Caco-2 (cell line): Measurements from ENCODE around the gene ACCSL. TPM values are rescaled to one million over a fixed set of nuclear protein-coding genes. Genes with fewer than 3 reads are reported as not detected.

Experiments
- BruUV-seq: library from RNA; stranded (reverse); fragments of 400-500 nt; replicated peaks from 2 replicates; lab custom pipeline; 2021; lab: Mats Ljungman, UMichigan
- CTCF ChIA-PET: fragments of 300-600 bp; sonication (Branson Sonifier 250); formaldehyde crosslinking; loops from one replicate; lab custom pipeline; 2022; ENCODE audit warnings: antibody characterized with exemption; lab: Charles Lee
- POLR2A ChIA-PET: fragments of 300-600 bp; sonication (Branson Sonifier 250); formaldehyde crosslinking; loops from one replicate; lab custom pipeline; 2022; ENCODE audit warnings: antibody characterized with exemption; lab: Charles Lee
- DNase-seq, 2 experiments: peaks; one replicate each; pipeline versions ENCODE4 v3.0.0 to v3.0.0-alpha.2; 2020 to 2022
- H3K27me3 ChIP-seq: replicated peaks from 2 replicates; pipeline ENCODE4 v1.6.0; 2011; ENCODE audit warnings: low read length; ENCODE audit not compliant: control insufficient read depth, insufficient read depth
- H3K36me3 ChIP-seq: 2 replicates; pipeline ENCODE4 v1.5.1; 2011; ENCODE audit warnings: low read length; ENCODE audit not compliant: control insufficient read depth, insufficient read depth
- H3K4me1 ChIP-seq: fragments of 250-450 bp; sonication (Bioruptor Pico); 2 replicates; pipeline ENCODE4 v1.5.1; 2020; ENCODE audit warnings: mild to moderate bottlenecking
- H3K4me3 ChIP-seq: 2 replicates; pipeline ENCODE4 v1.5.1; 2011; ENCODE audit warnings: low read depth, mild to moderate bottlenecking, control low read depth, low read length
- H3K9me3 ChIP-seq: fragments of 250-450 bp; sonication (Bioruptor Pico); 2 replicates; pipeline ENCODE4 v1.5.1; 2020; ENCODE audit warnings: mild to moderate bottlenecking, moderate library complexity
- H3K27ac Mint-ChIP-seq: one replicate; pipeline ENCODE4 v1.8.0; 2022; ENCODE audit warnings: mixed read lengths; ENCODE audit not compliant: unreplicated experiment
- H3K27me3 Mint-ChIP-seq: one replicate; pipeline ENCODE4 v1.8.0; 2022; ENCODE audit warnings: mixed read lengths; ENCODE audit not compliant: insufficient read depth, unreplicated experiment
- H3K36me3 Mint-ChIP-seq: one replicate; pipeline ENCODE4 v1.8.0; 2022; ENCODE audit warnings: mild to moderate bottlenecking, mixed read lengths; ENCODE audit not compliant: insufficient read depth, unreplicated experiment
- H3K4me1 Mint-ChIP-seq: one replicate; pipeline ENCODE4 v1.8.0; 2022; ENCODE audit warnings: low read depth, mixed read lengths; ENCODE audit not compliant: unreplicated experiment
- H3K4me3 Mint-ChIP-seq: one replicate; pipeline ENCODE4 v1.8.0; 2022; ENCODE audit warnings: mild to moderate bottlenecking, moderate library complexity, mixed read lengths; ENCODE audit not compliant: unreplicated experiment
- H3K9me3 Mint-ChIP-seq: one replicate; pipeline ENCODE4 v1.8.0; 2022; ENCODE audit warnings: mixed read lengths; ENCODE audit not compliant: unreplicated experiment
- intact Hi-C: fragments of 100-400 bp; cut with micrococcal nuclease; formaldehyde crosslinking; loops from one replicate; pipeline ENCODE4 v1.10.0; 2022; ENCODE audit not compliant: unreplicated experiment
- total RNA-seq: library from RNA; stranded (reverse); gene quantifications from 2 replicates; pipeline ENCODE4 v1.2.3, GENCODE V29; 2022
- TF ChIP-seq, protein P1 (sequence below), 2 experiments: fragments of 200-600 bp in 1 of 2; IDR thresholded peaks; 1 replicate in 1 of 2; 2 replicates in 1 of 2; pipeline versions ENCODE4 v1.5.1 to v1.8.0; 2011 to 2022; ENCODE audit warnings: antibody characterized with exemption in 1 of 2, control low read depth in 1 of 2, inconsistent platforms in 1 of 2, low read depth in 1 of 2, low read length in 1 of 2, mild to moderate bottlenecking in 1 of 2, moderate library complexity in 1 of 2; ENCODE audit not compliant: insufficient read depth in 1 of 2, severe bottlenecking in 1 of 2, unreplicated experiment in 1 of 2

The ACCSL gene
- total RNA-seq, 1 experiment from 2014 or later = not detected

DNA sequence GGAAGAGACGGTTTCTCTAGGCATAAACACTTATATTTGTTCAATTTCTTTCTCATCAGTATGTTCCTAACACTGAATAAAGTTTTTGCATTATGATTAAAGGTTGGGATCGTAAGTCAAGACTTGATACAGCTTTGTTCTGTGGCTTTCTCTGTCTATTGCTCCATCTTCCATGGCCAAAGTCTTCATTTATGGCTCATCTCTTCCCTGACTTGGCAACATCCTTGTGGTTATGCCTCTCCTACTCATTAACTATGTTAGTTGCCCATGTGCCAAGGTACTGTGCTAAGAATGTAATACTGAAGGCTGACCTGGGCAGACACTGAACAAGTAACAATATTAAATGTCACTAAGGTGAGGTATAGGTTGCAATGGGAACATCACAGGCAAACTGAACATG, 1.6 kb upstream of the ACCSL start:
- H3K27ac Mint-ChIP-seq = no peak overlapping the region

DNA sequence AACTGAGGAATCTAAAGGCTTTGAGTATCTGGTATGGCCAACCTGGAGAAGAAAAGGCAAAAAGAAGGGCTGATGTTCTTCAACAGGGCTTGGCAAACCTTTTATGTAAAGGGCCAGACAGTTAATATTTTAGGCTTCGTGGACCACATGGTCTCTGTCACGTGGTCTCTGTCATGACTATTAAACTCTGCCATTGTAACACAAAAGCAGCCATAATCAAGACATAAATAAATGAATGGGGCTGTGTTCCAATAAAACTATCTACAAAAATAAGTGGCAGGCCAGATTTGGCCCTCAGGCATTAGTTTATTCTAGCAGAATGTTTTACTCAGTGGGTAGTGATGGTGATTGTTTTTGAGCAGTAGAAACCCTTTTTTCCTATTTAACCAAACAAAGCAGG, 483 bp upstream of the ACCSL start:
- TF ChIP-seq, protein P1, sequence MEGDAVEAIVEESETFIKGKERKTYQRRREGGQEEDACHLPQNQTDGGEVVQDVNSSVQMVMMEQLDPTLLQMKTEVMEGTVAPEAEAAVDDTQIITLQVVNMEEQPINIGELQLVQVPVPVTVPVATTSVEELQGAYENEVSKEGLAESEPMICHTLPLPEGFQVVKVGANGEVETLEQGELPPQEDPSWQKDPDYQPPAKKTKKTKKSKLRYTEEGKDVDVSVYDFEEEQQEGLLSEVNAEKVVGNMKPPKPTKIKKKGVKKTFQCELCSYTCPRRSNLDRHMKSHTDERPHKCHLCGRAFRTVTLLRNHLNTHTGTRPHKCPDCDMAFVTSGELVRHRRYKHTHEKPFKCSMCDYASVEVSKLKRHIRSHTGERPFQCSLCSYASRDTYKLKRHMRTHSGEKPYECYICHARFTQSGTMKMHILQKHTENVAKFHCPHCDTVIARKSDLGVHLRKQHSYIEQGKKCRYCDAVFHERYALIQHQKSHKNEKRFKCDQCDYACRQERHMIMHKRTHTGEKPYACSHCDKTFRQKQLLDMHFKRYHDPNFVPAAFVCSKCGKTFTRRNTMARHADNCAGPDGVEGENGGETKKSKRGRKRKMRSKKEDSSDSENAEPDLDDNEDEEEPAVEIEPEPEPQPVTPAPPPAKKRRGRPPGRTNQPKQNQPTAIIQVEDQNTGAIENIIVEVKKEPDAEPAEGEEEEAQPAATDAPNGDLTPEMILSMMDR (IDR thresholded peaks at IDR 0.05; ENCODE audit: insufficient read depth in 1 of 2, low read depth in 1 of 2, low read length in 1 of 2, severe bottlenecking in 1 of 2, unreplicated experiment in 1 of 2) = no peak
- POLR2A ChIA-PET = no interaction called here
- H3K36me3 Mint-ChIP-seq = no peaks in the 10 kb centered on the region
- no peaks in the 10 kb centered on the region for H3K4me1 ChIP-seq
- H3K9me3 ChIP-seq = no peaks in the 10 kb centered on the region
- no peaks in the 10 kb centered on the region; the same call in 1 of the 2 replicates for H3K27me3 ChIP-seq
- CTCF ChIA-PET = no interaction called here
- H3K27ac Mint-ChIP-seq = no peak overlapping the region
- no TSS peak for BruUV-seq
- no peaks in the 10 kb centered on the region for H3K36me3 ChIP-seq
- intact Hi-C loops = no loop called here
- no peaks in the 10 kb centered on the region for H3K9me3 Mint-ChIP-seq
- DNase-seq = no peak
- no peaks in the 10 kb centered on the region for H3K4me1 Mint-ChIP-seq
- no peak overlapping the region for H3K4me3 Mint-ChIP-seq
- H3K27me3 Mint-ChIP-seq = peaks cover 7% of the 10 kb centered on the region
- H3K4me3 ChIP-seq = no peak overlapping the region

More for the DNA sequence above, 1.6 kb upstream of the ACCSL start:
- Mint-ChIP-seq H3K36me3 (no peaks in the 10 kb centered on the region), H3K4me1 (no peaks in the 10 kb centered on the region), H3K9me3 (no peaks in the 10 kb centered on the region), H3K27me3 (peaks cover 7% of the 10 kb centered on the region), H3K4me3 (no peak overlapping the region)
- H3K4me3 ChIP-seq = no peak overlapping the region
- no peaks in the 10 kb centered on the region for H3K4me1 ChIP-seq
- H3K9me3 ChIP-seq = peaks cover 7% of the 10 kb centered on the region; the same call in 1 of the 2 replicates
- CTCF ChIA-PET = no interaction called here
- intact Hi-C loops = no loop called here
- no peaks in the 10 kb centered on the region; the same call in 1 of the 2 replicates for H3K27me3 ChIP-seq
- no peaks in the 10 kb centered on the region for H3K36me3 ChIP-seq
- no TSS peak for BruUV-seq
- DNase-seq = no peak
- POLR2A ChIA-PET = no interaction called here
- TF ChIP-seq, protein P1 (IDR thresholded peaks at IDR 0.05; ENCODE audit: insufficient read depth in 1 of 2, low read depth in 1 of 2, low read length in 1 of 2, severe bottlenecking in 1 of 2, unreplicated experiment in 1 of 2) = no peak

DNA sequence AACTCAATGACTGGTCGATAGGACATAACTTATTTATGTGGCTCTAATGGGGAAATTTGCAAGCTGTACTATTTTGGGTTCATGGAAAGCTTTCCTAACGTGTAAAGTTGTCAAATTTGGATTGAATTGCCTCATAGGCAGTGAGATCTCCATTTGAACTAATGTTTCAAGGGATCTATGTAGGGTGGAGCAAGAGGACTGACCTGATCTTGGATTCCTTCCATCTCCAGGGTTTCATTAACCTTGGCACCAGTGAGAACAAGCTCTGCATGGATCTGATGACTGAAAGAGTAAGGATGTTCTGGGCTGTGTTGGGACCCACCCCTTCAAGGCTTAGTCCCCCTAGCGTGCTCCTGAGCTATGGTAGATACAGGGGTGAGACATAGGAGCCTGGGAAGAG, 2.1 kb downstream of the ACCSL start:
- no TSS peak for BruUV-seq
- Mint-ChIP-seq H3K27ac (no peak overlapping the region), H3K27me3 (peaks cover 7% of the 10 kb centered on the region), H3K9me3 (no peaks in the 10 kb centered on the region), H3K4me1 (no peaks in the 10 kb centered on the region), H3K4me3 (no peak overlapping the region), H3K36me3 (no peaks in the 10 kb centered on the region)
- POLR2A ChIA-PET = interaction anchor here (0.7 kb wide), 1 partner anchor 359 kb away, joined by 5 read pairs; no protein-coding TSS in a partner anchor
- Histone ChIP-seq H3K27me3 (no peaks in the 10 kb centered on the region), H3K4me1 (no peaks in the 10 kb centered on the region), H3K36me3 (no peaks in the 10 kb centered on the region), H3K4me3 (no peak overlapping the region), H3K9me3 (no peaks in the 10 kb centered on the region)
- CTCF ChIA-PET = no interaction called here
- intact Hi-C loops = no loop called here
- DNase-seq = no peak
- TF ChIP-seq, protein P1 (IDR thresholded peaks at IDR 0.05; ENCODE audit: insufficient read depth in 1 of 2, low read depth in 1 of 2, low read length in 1 of 2, severe bottlenecking in 1 of 2, unreplicated experiment in 1 of 2) = no peak
